Pons (tissue), 1 donor: ENCODE results near the gene WDR89.
"Not testable (repeated sequence)": the region's sequence is repeated elsewhere in the genome, so short reads cannot be mapped to it uniquely, and the experiment has no call there.

Experiments
- DNase-seq: peaks from one replicate; pipeline ENCODE4 v3.0.0-alpha.2; 2016; ENCODE audit warnings: low spot score

Gene WDR89

GRCh38 chr14:63652406-63652805 lies 10.7 kb upstream of the WDR89 start:
- no peak for DNase-seq

GRCh38 chr14:63650256-63650952 lies 8.7 kb upstream of the WDR89 start:
- DNase-seq, result no peak

GRCh38 chr14:63647696-63648410 lies 6.2 kb upstream of the WDR89 start:
- DNase-seq, result no peak

- no peak for DNase-seq
These were observed 3.1 kb upstream of the WDR89 start for GRCh38 chr14:63644741-63645140.

GRCh38 chr14:63642656-63643382 lies 1.1 kb upstream of the WDR89 start:
- no peak for DNase-seq

- peak; percentile 100 for DNase-seq
These were observed 549 bp upstream of the WDR89 start for GRCh38 chr14:63642229-63642611.

- no peak for DNase-seq
These were observed 3.2 kb downstream of the WDR89 start for GRCh38 chr14:63638493-63638892.

- not testable (repeated sequence) for DNase-seq
These were observed 5.5 kb downstream of the WDR89 start for GRCh38 chr14:63636094-63636635.

GRCh38 chr14:63633801-63634200 lies 7.9 kb downstream of the WDR89 start:
- no peak for DNase-seq

- DNase-seq, result no peak
These were observed 8.6 kb downstream of the WDR89 start for GRCh38 chr14:63632932-63633514.

GRCh38 chr14:63624701-63625100 lies 17.0 kb downstream of the WDR89 start:
- no peak for DNase-seq

GRCh38 chr14:63624203-63624602 lies 17.5 kb downstream of the WDR89 start:
- DNase-seq, result no peak

GRCh38 chr14:63621975-63622374 lies 19.7 kb downstream of the WDR89 start:
- DNase-seq, result not testable (repeated sequence)

- DNase-seq, result no peak
These were observed 25.7 kb downstream of the WDR89 start for GRCh38 chr14:63616015-63616414.

GRCh38 chr14:63614679-63615363 lies 26.9 kb downstream of the WDR89 start:
- peak; percentile 17 for DNase-seq

- DNase-seq, result no peak
These were observed 30.6 kb downstream of the WDR89 start for GRCh38 chr14:63611078-63611477.

GRCh38 chr14:63605041-63605532 lies 36.6 kb downstream of the WDR89 start:
- no peak for DNase-seq

GRCh38 chr14:63604626-63605025 lies 37.0 kb downstream of the WDR89 start:
- no peak for DNase-seq

GRCh38 chr14:63603749-63604277 lies 37.9 kb downstream of the WDR89 start:
- no peak for DNase-seq

- DNase-seq, result peak; percentile 88
These were observed 42.9 kb downstream of the WDR89 start for GRCh38 chr14:63598807-63599206.

GRCh38 chr14:63596998-63597658 lies 44.5 kb downstream of the WDR89 start:
- DNase-seq, result no peak
